IMR-90 (cell line): Measurements from ENCODE around the gene TRIM2. TPM values are rescaled to one million over a fixed set of nuclear protein-coding genes. Genes with fewer than 3 reads are reported as not detected.

Experiments used
- ATAC-seq: fragments of 200-7000 bp; cut with Tn5 transposase; 2 replicates; pipeline ENCODE4 v1.9.1; 2020; ENCODE audit warnings: low read depth, mild to moderate bottlenecking, moderate library complexity
- BruUV-seq: library from RNA; stranded (reverse); fragments of 400-500 nt; replicated peaks from 2 replicates; lab custom pipeline; 2021; lab: Mats Ljungman, UMichigan
- CTCF ChIA-PET: fragments of 300-600 bp; formaldehyde crosslinking; extraction: SDS; loops from one replicate; lab custom pipeline; 2021; ENCODE audit warnings: antibody characterized with exemption; lab: Yijun Ruan, JAX
- POLR2A ChIA-PET: fragments of 300-600 bp; sonication (Branson Sonifier 250); formaldehyde crosslinking; loops from one replicate; lab custom pipeline; 2022; ENCODE audit warnings: antibody characterized with exemption; ENCODE audit not compliant: unreplicated experiment; lab: Charles Lee
- DNase-seq: peaks from one replicate; pipeline ENCODE4 v3.0.0; 2013
- H2AFZ ChIP-seq: replicated peaks from 2 replicates; pipeline ENCODE3; 2013; ENCODE audit warnings: low read length, mild to moderate bottlenecking; ENCODE audit not compliant: poor library complexity
- H2AK5ac ChIP-seq: 2 replicates; pipeline ENCODE4 v1.6.1; 2013; ENCODE audit warnings: low read depth, low read length, inconsistent platforms
- H2AK9ac ChIP-seq: replicated peaks from 2 replicates; pipeline ENCODE3; 2013; ENCODE audit warnings: mild to moderate bottlenecking, low read depth, low read length, moderate library complexity; ENCODE audit not compliant: poor library complexity
- H2BK120ac ChIP-seq: 2 replicates; pipeline ENCODE4 v1.6.1; 2013; ENCODE audit warnings: low read depth, low read length, inconsistent platforms
- H2BK15ac ChIP-seq: 3 replicates; pipeline ENCODE4 v1.6.1; 2013; ENCODE audit warnings: low read depth, low read length, inconsistent platforms
- H2BK20ac ChIP-seq: 2 replicates; pipeline ENCODE4 v1.6.1; 2013; ENCODE audit warnings: low read depth, mild to moderate bottlenecking, inconsistent platforms, low read length, moderate library complexity
- H2BK5ac ChIP-seq: 2 replicates; pipeline ENCODE4 v1.6.1; 2013; ENCODE audit warnings: mild to moderate bottlenecking, low read depth, low read length, inconsistent platforms; ENCODE audit not compliant: poor library complexity, severe bottlenecking
- H3K14ac ChIP-seq: replicated peaks from 2 replicates; pipeline ENCODE4 v1.6.1; 2013; ENCODE audit warnings: low read depth, low read length, inconsistent platforms
- H3K18ac ChIP-seq: 2 replicates; pipeline ENCODE4 v1.6.1; 2013; ENCODE audit warnings: low read depth, low read length, control low read depth
- H3K23ac ChIP-seq: 2 replicates; pipeline ENCODE4 v1.6.1; 2013; ENCODE audit warnings: low read depth, low read length, inconsistent platforms
- H3K27ac ChIP-seq: 2 replicates; pipeline ENCODE4 v1.5.1; 2013; ENCODE audit warnings: mild to moderate bottlenecking, control low read depth, low read length; ENCODE audit not compliant: insufficient read depth
- H3K27me3 ChIP-seq: 2 replicates; pipeline ENCODE4 v1.6.1; 2013; ENCODE audit warnings: low read length; ENCODE audit not compliant: control insufficient read depth, insufficient read depth
- H3K36me3 ChIP-seq: 2 replicates; pipeline ENCODE4 v1.6.1; 2013; ENCODE audit warnings: low read length, mixed read lengths; ENCODE audit not compliant: control insufficient read depth, insufficient read depth
- H3K4ac ChIP-seq: 2 replicates; pipeline ENCODE4 v1.6.1; 2013; ENCODE audit warnings: low read depth, low read length, inconsistent platforms
- H3K4me1 ChIP-seq: 2 replicates; pipeline ENCODE4 v1.6.1; 2013; ENCODE audit warnings: low read length, mixed read lengths; ENCODE audit not compliant: control insufficient read depth, insufficient read depth
- H3K4me2 ChIP-seq: 2 replicates; pipeline ENCODE4 v1.6.1; 2013; ENCODE audit warnings: low read depth, mild to moderate bottlenecking, control low read depth, low read length, moderate library complexity
- H3K4me3 ChIP-seq: 2 replicates; pipeline ENCODE4 v1.5.1; 2013; ENCODE audit warnings: low read depth, mild to moderate bottlenecking, control low read depth, low read length, moderate library complexity; ENCODE audit not compliant: insufficient read depth
- H3K56ac ChIP-seq: 2 replicates; pipeline ENCODE4 v1.6.1; 2013; ENCODE audit warnings: low read length, inconsistent platforms; ENCODE audit not compliant: insufficient read depth; ENCODE audit errors: extremely low read depth
- H3K79me1 ChIP-seq, 2 experiments: 2 replicates each; pipeline ENCODE4 v1.6.1; 2013; ENCODE audit warnings: low read length in 2 of 2, inconsistent platforms in 1 of 2, low read depth in 1 of 2
- H3K9ac ChIP-seq: 2 replicates; pipeline ENCODE4 v1.6.1; 2013; ENCODE audit warnings: low read depth, low read length, control low read depth
- H3K9me1 ChIP-seq: 2 replicates; pipeline ENCODE4 v1.6.1; 2013; ENCODE audit warnings: low read length, inconsistent platforms; ENCODE audit not compliant: insufficient read depth
- H3K9me3 ChIP-seq: 2 replicates; pipeline ENCODE4 v1.6.1; 2013; ENCODE audit warnings: low read length; ENCODE audit not compliant: control insufficient read depth, insufficient read depth
- H4K20me1 ChIP-seq: 2 replicates; pipeline ENCODE4 v1.6.1; 2013; ENCODE audit warnings: low read length, inconsistent platforms; ENCODE audit not compliant: insufficient read depth
- H4K5ac ChIP-seq: 2 replicates; pipeline ENCODE4 v1.6.1; 2013; ENCODE audit warnings: mild to moderate bottlenecking, low read depth, low read length, control low read depth
- H4K8ac ChIP-seq, 2 experiments: 2 replicates each; pipeline ENCODE4 v1.6.1; 2013; ENCODE audit warnings: low read depth in 2 of 2, low read length in 2 of 2, control low read depth in 1 of 2, inconsistent platforms in 1 of 2
- H4K91ac ChIP-seq: 2 replicates; pipeline ENCODE4 v1.6.1; 2013; ENCODE audit warnings: low read depth, low read length, inconsistent platforms; ENCODE audit not compliant: insufficient read depth
- BHLHE40 ChIP-seq: fragments of 150-350 bp; IDR thresholded peaks from 2 replicates; pipeline ENCODE4 v1.6.1; 2016; ENCODE audit warnings: mild to moderate bottlenecking, low read depth, low read length
- CEBPB ChIP-seq: IDR thresholded peaks from 2 replicates; pipeline ENCODE4 v1.6.1; 2012; ENCODE audit warnings: low read depth, low read length, improper control_type of control experiment
- CHD1 ChIP-seq: IDR thresholded peaks from 2 replicates; pipeline ENCODE4 v1.6.1; 2012; ENCODE audit warnings: low read depth, low read length, improper control_type of control experiment
- FOS ChIP-seq: fragments of 150-350 bp; IDR thresholded peaks from 2 replicates; pipeline ENCODE4 v1.6.1; 2016; ENCODE audit warnings: low read depth, low read length
- MAFK ChIP-seq: IDR thresholded peaks from 2 replicates; pipeline ENCODE4 v1.6.1; 2012; ENCODE audit warnings: low read depth, low read length, improper control_type of control experiment
- MAZ ChIP-seq: IDR thresholded peaks from 2 replicates; pipeline ENCODE4 v1.6.1; 2012; ENCODE audit warnings: low read depth, mild to moderate bottlenecking, low read length, improper control_type of control experiment, moderate library complexity, borderline replicate concordance
- MXI1 ChIP-seq: IDR thresholded peaks from 2 replicates; pipeline ENCODE4 v1.6.1; 2012; ENCODE audit warnings: low read depth, mild to moderate bottlenecking, low read length, moderate library complexity, borderline replicate concordance
- NFE2L2 ChIP-seq: fragments of 150-350 bp; IDR thresholded peaks from 2 replicates; pipeline ENCODE4 v1.6.1; 2016; ENCODE audit warnings: low read depth, mild to moderate bottlenecking, low read length
- POLR2A ChIP-seq: IDR thresholded peaks from 2 replicates; pipeline ENCODE4 v1.6.1; 2012; ENCODE audit warnings: mild to moderate bottlenecking, low read depth, low read length
- RAD21 ChIP-seq: IDR thresholded peaks from 2 replicates; pipeline ENCODE4 v1.6.1; 2012; ENCODE audit warnings: low read length, improper control_type of control experiment
- RFX5 ChIP-seq: IDR thresholded peaks from 2 replicates; pipeline ENCODE4 v1.8.0; 2012; ENCODE audit warnings: low read depth, mild to moderate bottlenecking, low read length, moderate library complexity
- USF2 ChIP-seq: fragments of 150-350 bp; IDR thresholded peaks from 2 replicates; pipeline ENCODE4 v1.6.1; 2017; ENCODE audit warnings: mild to moderate bottlenecking, antibody characterized with exemption, low read length, low read depth
- dilution Hi-C: fragments of 300-500 bp; cut with HindIII; formaldehyde crosslinking; loops from one replicate; pipeline ENCODE4 v1.14.3; 2018; ENCODE audit warnings: low sequenced_read_pairs; ENCODE audit not compliant: unreplicated experiment
- in situ Hi-C: fragments of 300-500 bp; cut with MboI; formaldehyde crosslinking; loops from 3 replicates; pipeline ENCODE4 v1.14.3; 2019; ENCODE audit warnings: low sequenced_read_pairs, inconsistent platforms, mixed read lengths
- intact Hi-C: fragments of 100-400 bp; cut with micrococcal nuclease; formaldehyde crosslinking; loops from 2 replicates; pipeline ENCODE4 v1.10.0; 2022
- polyA plus RNA-seq, 3 experiments: library from polyadenylated mRNA; depleted of rRNA; stranded (reverse); fragments of >200 nt; gene quantifications; 2 replicates each; pipeline ENCODE4 v1.2.3, GENCODE V29; 2012; ENCODE audit warnings: low replicate concordance in 1 of 3
- total RNA-seq: library from RNA; depleted of rRNA; stranded (reverse); fragments of >200 nt; gene quantifications from 2 replicates; pipeline ENCODE4 v1.2.3, GENCODE V29; 2012

The TRIM2 gene
- total and polyA plus RNA-seq, 2 of the 4 experiments (the other 2 are of a cell fraction): 16.0 to 64.2 TPM

- no peak overlapping the region for H4K91ac ChIP-seq
- H2BK5ac ChIP-seq: no peak overlapping the region
- H3K36me3 ChIP-seq: no peaks in the 10 kb centered on the region
- DNase-seq (no peak), ATAC-seq (no peak)
- no TSS peak for BruUV-seq
- no peak overlapping the region for H4K5ac ChIP-seq
- no peak overlapping the region for H3K4ac ChIP-seq
- no peak overlapping the region for H3K27ac ChIP-seq
- no peak overlapping the region for H2BK15ac ChIP-seq
- no peak overlapping the region for H2AK5ac ChIP-seq
- ChIA-PET CTCF (no interaction called here), POLR2A (no interaction called here)
- H4K20me1 ChIP-seq: no peaks in the 10 kb centered on the region
- no peak overlapping the region for H2BK20ac ChIP-seq
- no peaks in the 10 kb centered on the region for H3K27me3 ChIP-seq
- H3K9me3 ChIP-seq: no peaks in the 10 kb centered on the region
- no peaks in the 10 kb centered on the region for H3K79me1 ChIP-seq
- peaks cover 2% of the 10 kb centered on the region for H3K4me1 ChIP-seq
- no peak overlapping the region for H2AFZ ChIP-seq
- H3K23ac ChIP-seq: no peak overlapping the region
- H2BK120ac ChIP-seq: no peak overlapping the region
- H4K8ac ChIP-seq: no peak overlapping the region
- H3K4me3 ChIP-seq: no peak overlapping the region
- dilution Hi-C loops (no loop called here), intact Hi-C loops (no loop called here), in situ Hi-C loops (no loop called here)
- no peak overlapping the region for H3K18ac ChIP-seq
- H3K4me2 ChIP-seq: no peak overlapping the region
- H2AK9ac ChIP-seq: no peak overlapping the region
- H3K9ac ChIP-seq: no peak overlapping the region
- H3K14ac ChIP-seq: no peak overlapping the region
- TF ChIP-seq FOS (no peak), RAD21 (no peak), MXI1 (no peak), CEBPB (no peak; the same call in 1 of the 2 replicates), BHLHE40 (no peak), MAZ (no peak), POLR2A (no peak), MAFK (no peak), USF2 (no peak), RFX5 (no peak), NFE2L2 (no peak), CHD1 (no peak)
- peaks cover 6% of the 10 kb centered on the region; the same call in 1 of the 2 replicates for H3K9me1 ChIP-seq
- no peak overlapping the region for H3K56ac ChIP-seq
These were observed 13.2 kb downstream of the TRIM2 start for GRCh38 chr4:153217440-153217839.
